Daoy (cell line): ENCODE data around the gene AKR7A3. TPM values are rescaled to one million over a fixed set of nuclear protein-coding genes. Genes with fewer than 3 reads are reported as not detected.
A peak's percentile ranks its signal among the peaks of the same experiment; 100 is the strongest.

Experiments
- DNase-seq: peaks from one replicate; pipeline ENCODE4 v3.0.0-alpha.2; 2015; ENCODE audit warnings: low read depth
- total RNA-seq: library from RNA; depleted of rRNA; stranded (reverse); fragments of >200 nt; shearing (Covaris generic); gene quantifications from 2 replicates; pipeline ENCODE4 v1.2.3, GENCODE V29; 2014; rRNA removed

The AKR7A3 gene
- total RNA-seq, 1 experiment from 2014 or later = 0.40 TPM

DNA sequence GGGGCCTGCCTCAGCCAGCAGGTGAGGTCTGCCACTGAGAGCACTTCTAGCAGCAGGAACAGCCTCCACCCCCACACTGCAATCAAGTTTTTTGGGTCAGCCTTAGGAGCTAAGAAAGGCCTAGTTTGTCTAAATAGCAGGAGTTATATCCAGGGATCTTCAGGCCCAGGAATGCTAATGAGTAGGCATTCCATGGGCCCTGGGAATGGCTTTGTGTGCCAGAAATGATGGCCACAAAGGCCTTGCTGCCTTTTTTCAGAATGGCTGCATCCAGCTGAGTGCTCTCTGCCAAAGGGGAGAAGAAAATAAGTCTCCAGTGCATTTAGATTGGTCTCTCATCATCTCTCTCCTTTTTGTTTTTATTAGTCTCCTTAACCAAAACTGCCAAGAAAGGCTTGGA lies 34.2 kb downstream of the AKR7A3 start:
- no peak for DNase-seq

DNA sequence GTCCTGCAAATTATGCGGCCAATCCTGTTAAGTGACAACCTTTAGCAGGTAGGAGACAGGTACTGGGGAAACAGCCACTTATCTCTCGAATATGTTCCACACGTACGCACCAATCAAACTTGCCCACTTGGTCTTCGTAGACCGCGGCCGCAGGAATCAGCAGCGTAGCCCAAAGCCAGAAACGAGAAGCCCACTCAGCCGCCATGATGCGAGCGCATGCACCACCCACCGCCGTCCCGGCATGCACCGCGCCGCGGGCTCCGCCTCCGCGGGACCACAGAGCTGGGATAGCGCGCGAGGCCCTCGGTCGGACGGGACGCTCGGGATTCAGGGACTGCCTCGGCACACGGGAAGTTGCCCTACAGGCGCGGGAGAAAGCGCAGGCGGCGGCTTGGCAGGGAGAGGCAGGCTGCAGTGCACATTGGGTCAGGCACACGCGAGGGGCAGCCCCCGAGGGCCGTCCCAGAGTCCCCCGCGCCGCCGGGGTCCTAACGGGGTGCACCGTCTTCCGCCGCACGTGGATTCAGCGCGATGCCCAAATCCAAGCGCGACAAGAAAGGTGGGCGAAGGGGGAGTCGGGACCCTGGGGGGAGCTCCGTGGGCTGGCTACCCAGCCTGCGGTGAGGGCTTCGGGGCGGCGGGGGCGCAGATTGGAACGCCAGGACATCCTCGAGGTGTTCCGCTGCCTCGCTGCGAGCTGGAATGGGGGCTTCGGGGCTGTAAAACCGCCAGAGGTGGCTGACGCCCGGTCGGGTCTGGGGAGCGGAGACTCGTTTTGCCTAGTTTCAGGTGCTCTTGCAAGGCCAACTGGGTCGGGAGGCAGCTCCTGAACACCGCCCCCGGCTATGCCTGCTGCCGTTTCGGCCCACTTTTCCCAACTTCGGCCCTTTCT lies 37.0 kb downstream of the AKR7A3 start, which contains the start of the genes EMC1 and MRTO4:
Gene EMC1 (minus strand): TSS at position 220 of the 892 bp plus-strand sequence. CDS start 15 bp downstream, at position 205.
Gene MRTO4 (plus strand): TSS at position 501 of the 892 bp plus-strand sequence. CDS start 31 bp downstream, at position 532.
- DNase-seq = peak; percentile 95

DNA sequence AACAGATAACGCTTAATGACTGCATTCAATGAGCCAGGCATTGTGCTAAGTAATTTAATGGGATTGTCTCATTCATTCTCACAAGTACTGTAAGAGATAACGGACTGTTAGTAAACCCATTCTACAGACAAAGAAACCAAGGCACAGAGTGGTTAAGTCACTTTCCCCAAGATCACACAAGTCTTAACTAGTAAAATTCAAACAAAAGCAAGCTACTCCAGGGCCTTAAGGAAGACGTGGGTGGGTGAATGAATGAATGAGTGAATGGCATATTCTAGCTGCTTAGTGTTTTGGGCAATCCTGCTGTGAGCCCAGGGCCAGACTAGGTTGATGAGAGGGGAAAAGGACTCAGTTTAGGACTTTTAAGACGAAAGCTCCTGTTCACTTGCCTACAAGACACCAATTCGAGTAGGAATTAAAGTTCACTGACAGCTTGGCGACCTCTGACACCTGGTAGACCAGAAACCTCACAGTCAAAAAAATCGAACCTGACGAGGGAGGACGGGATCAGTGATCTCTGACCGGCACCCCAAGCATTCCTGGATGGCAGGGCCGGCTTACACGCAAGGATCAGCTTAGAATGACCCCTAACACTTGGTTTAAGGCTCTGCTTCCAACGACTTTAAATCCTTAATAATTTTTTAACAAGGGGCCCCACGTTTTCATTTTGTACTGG lies 37.8 kb downstream of the AKR7A3 start:
- DNase-seq = no peak

DNA sequence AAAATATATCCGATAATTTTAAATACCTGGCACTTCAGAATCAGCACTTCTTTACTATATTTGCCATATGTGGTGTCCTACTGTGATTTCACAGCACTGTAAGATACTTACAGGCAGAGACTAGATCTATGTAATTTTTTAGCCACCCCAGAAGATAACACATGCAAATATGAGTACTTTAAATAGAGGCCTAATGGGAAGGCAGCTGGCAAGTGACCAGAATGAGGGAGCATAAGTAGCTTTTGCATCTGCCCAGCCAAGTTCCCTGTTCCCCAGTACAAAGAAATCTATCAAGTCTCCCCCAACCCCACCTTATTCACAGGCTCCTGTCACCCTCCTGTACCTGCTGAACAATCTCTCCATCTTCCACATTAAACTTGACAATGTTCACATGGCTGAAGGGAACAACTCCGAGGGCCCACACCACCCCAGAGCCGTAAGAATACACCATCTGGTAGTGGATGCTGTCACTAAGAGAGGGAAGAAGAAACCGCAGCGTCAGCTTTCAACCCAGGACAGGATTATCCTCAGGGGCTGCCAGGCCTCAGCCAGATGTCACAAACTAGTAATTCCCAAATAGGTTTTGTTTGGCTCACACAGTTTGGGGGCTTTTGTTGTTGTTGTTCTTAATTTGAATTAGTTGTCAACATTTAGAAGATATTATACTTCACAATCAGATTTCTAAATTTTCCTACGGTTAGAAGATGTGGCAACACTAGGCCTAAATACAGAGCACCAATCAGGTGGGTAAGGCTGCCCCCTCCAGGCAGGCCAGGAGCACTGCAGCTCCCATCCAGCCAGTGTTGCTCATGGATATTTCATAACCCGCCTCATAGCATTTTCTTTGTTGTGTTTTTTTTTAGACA lies 47.7 kb downstream of the AKR7A3 start:
- DNase-seq = peak; percentile 65

DNA sequence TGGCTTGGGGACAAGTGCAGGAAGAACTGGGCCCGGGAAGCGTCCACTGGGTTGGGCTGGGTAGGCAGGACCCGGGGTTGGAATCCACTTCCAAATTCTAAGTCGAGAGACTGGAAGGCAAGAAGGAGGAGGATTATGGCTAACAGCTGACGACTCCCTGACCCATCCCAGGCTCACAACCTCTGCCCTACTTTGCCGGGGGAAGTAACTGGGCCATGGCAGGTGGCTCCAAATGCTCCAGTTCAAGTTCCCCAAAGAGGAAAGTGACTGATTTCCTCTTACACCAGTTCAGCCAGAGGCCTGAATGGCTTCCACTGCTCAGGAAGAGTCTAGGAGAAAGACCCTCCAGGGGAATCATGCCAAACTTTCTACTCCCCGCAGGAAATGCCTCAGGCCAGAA lies 48.7 kb downstream of the AKR7A3 start:
- no peak for DNase-seq

DNA sequence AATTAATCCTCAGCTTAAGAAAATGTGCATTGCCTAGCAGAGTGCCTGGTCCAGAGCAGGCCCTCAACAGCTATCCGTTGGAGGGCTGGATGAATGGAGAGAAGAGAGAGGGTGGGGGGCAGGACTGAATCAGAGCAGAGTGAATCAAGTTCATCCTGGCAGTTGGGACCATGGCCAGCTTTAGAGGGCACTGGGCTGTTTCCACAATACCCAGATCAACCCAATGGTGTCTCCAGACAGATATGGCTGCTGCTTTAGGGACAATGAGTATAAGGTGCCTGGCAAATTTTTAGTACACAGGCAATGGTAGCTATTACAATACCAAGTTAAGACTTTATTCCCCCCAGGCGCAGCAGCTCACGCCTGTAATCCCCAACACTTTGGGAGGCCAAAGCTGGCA lies 54.3 kb downstream of the AKR7A3 start:
- DNase-seq = no peak

Other genes with a start within 250 kb of the AKR7A3 start
- gene UBR4, start 78.5 kb downstream of the AKR7A3 start, total RNA-seq = 45.5 and 49.0 TPM in 2 replicates
- gene EMC1, start 37.2 kb downstream of the AKR7A3 start, total RNA-seq = 41.0 and 49.9 TPM in 2 replicates
- gene MRTO4, start 37.0 kb downstream of the AKR7A3 start, total RNA-seq = 94.7 and 109 TPM in 2 replicates
- 52.7 and 66.1 TPM in 2 replicates for gene AKR7A2, start 23.4 kb upstream of the AKR7A3 start, total RNA-seq
- 17.5 and 25.2 TPM in 2 replicates for gene SLC66A1, start 23.6 kb upstream of the AKR7A3 start, total RNA-seq
- gene CAPZB, start 196.8 kb upstream of the AKR7A3 start, total RNA-seq = 141 and 154 TPM in 2 replicates